Measurements from ENCODE around the gene TOR2A. TPM values are rescaled to one million over a fixed set of nuclear protein-coding genes. Genes with fewer than 3 reads are reported as not detected.
A peak's percentile ranks its signal among the peaks of the same experiment; 100 is the strongest.

The TOR2A gene
- total and polyA plus RNA-seq, 4 donors, result 5.1 to 14.6 (median 11.8) TPM

DNA sequence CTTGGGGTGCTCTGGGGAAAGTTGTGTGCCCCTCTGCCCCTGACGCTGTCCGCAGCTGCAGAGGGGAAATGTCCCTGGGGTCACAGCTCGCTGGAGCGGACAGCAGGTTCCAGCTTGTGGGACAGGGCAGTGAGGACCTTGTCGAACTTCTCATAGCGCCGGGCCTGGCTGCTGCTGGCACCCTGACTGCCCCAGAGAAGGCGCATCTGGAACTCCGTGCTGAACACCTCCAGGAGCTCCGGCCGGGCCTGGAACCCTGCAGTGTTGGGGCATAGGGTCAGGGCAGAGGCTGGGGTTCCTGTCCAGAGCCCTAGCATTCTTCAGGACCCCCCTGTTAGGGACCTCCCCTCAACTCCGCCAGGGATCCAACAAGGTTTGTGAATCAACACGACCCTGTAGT, 3.6 kb upstream of the TOR2A start:
- H3K9ac ChIP-seq (ENCODE audit: low read depth in 1 of 2, low read length in 2 of 2), result no peak overlapping the region
- peaks cover 0 to 9% (median 7%) of the 10 kb centered on the region in 4 donors for H3K4me1 ChIP-seq (ENCODE audit: control insufficient read depth in 4 of 4, insufficient read depth in 4 of 4, low read length in 3 of 4)
- no peak for DNase-seq (ENCODE audit: low spot score)
- H3K27me3 ChIP-seq (ENCODE audit: control insufficient read depth in 4 of 4, insufficient read depth in 4 of 4, low read length in 3 of 4), result no peaks in the 10 kb centered on the region
- 83% methylated on average over 13 of the region's 13 CpGs for WGBS
- H3K9me3 ChIP-seq (ENCODE audit: control insufficient read depth in 4 of 4, low read length in 3 of 4), result no peaks in the 10 kb centered on the region
- no peak for TF ChIP-seq YY1 (IDR thresholded peaks at IDR 0.05)
- TF ChIP-seq, protein P1, sequence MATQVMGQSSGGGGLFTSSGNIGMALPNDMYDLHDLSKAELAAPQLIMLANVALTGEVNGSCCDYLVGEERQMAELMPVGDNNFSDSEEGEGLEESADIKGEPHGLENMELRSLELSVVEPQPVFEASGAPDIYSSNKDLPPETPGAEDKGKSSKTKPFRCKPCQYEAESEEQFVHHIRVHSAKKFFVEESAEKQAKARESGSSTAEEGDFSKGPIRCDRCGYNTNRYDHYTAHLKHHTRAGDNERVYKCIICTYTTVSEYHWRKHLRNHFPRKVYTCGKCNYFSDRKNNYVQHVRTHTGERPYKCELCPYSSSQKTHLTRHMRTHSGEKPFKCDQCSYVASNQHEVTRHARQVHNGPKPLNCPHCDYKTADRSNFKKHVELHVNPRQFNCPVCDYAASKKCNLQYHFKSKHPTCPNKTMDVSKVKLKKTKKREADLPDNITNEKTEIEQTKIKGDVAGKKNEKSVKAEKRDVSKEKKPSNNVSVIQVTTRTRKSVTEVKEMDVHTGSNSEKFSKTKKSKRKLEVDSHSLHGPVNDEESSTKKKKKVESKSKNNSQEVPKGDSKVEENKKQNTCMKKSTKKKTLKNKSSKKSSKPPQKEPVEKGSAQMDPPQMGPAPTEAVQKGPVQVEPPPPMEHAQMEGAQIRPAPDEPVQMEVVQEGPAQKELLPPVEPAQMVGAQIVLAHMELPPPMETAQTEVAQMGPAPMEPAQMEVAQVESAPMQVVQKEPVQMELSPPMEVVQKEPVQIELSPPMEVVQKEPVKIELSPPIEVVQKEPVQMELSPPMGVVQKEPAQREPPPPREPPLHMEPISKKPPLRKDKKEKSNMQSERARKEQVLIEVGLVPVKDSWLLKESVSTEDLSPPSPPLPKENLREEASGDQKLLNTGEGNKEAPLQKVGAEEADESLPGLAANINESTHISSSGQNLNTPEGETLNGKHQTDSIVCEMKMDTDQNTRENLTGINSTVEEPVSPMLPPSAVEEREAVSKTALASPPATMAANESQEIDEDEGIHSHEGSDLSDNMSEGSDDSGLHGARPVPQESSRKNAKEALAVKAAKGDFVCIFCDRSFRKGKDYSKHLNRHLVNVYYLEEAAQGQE (IDR thresholded peaks at IDR 0.05), result no peak
- no peak for TF ChIP-seq SP1 (IDR thresholded peaks at IDR 0.05)
- TF ChIP-seq, protein P2, sequence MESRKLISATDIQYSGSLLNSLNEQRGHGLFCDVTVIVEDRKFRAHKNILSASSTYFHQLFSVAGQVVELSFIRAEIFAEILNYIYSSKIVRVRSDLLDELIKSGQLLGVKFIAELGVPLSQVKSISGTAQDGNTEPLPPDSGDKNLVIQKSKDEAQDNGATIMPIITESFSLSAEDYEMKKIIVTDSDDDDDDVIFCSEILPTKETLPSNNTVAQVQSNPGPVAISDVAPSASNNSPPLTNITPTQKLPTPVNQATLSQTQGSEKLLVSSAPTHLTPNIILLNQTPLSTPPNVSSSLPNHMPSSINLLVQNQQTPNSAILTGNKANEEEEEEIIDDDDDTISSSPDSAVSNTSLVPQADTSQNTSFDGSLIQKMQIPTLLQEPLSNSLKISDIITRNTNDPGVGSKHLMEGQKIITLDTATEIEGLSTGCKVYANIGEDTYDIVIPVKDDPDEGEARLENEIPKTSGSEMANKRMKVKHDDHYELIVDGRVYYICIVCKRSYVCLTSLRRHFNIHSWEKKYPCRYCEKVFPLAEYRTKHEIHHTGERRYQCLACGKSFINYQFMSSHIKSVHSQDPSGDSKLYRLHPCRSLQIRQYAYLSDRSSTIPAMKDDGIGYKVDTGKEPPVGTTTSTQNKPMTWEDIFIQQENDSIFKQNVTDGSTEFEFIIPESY (IDR thresholded peaks at IDR 0.05), result no peak
- TF ChIP-seq JUND (IDR thresholded peaks at IDR 0.05), result no peak
- TF ChIP-seq, protein P3, sequence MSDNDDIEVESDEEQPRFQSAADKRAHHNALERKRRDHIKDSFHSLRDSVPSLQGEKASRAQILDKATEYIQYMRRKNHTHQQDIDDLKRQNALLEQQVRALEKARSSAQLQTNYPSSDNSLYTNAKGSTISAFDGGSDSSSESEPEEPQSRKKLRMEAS (IDR thresholded peaks at IDR 0.05), result no peak
- no peak for TF ChIP-seq TAF1 (conservative IDR thresholded peaks at IDR 0.05)
- TF ChIP-seq RXRA (IDR thresholded peaks at IDR 0.05), result no peak
- no peak for TF ChIP-seq GABPA (IDR thresholded peaks at IDR 0.05 in 1 of 2, conservative IDR thresholded peaks at IDR 0.05 in 1 of 2)
- TF ChIP-seq FOXA1 (IDR thresholded peaks at IDR 0.05), result no peak
- TF ChIP-seq HNF4A (conservative IDR thresholded peaks at IDR 0.05), result no peak
- no peak for TF ChIP-seq EGR1 (IDR thresholded peaks at IDR 0.05; ENCODE audit: low read depth in 2 of 2)
- TF ChIP-seq, protein P4, sequence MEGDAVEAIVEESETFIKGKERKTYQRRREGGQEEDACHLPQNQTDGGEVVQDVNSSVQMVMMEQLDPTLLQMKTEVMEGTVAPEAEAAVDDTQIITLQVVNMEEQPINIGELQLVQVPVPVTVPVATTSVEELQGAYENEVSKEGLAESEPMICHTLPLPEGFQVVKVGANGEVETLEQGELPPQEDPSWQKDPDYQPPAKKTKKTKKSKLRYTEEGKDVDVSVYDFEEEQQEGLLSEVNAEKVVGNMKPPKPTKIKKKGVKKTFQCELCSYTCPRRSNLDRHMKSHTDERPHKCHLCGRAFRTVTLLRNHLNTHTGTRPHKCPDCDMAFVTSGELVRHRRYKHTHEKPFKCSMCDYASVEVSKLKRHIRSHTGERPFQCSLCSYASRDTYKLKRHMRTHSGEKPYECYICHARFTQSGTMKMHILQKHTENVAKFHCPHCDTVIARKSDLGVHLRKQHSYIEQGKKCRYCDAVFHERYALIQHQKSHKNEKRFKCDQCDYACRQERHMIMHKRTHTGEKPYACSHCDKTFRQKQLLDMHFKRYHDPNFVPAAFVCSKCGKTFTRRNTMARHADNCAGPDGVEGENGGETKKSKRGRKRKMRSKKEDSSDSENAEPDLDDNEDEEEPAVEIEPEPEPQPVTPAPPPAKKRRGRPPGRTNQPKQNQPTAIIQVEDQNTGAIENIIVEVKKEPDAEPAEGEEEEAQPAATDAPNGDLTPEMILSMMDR (IDR thresholded peaks at IDR 0.05; ENCODE audit: low read depth, low read length, missing input control), result no peak
- TF ChIP-seq, protein P5, sequence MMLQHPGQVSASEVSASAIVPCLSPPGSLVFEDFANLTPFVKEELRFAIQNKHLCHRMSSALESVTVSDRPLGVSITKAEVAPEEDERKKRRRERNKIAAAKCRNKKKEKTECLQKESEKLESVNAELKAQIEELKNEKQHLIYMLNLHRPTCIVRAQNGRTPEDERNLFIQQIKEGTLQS (IDR thresholded peaks at IDR 0.05), result no peak
- peaks cover 0 to 2% (median 0%) of the 10 kb centered on the region in 4 donors for H3K36me3 ChIP-seq (ENCODE audit: control insufficient read depth in 4 of 4, insufficient read depth in 3 of 4, low read depth in 1 of 4, low read length in 3 of 4)
- H3K4me3 ChIP-seq (ENCODE audit: low read depth in 1 of 3, low read length in 3 of 3), result no peak overlapping the region
- no peak overlapping the region for H3K27ac ChIP-seq (ENCODE audit: low read depth in 1 of 2, low read length in 2 of 2)

DNA sequence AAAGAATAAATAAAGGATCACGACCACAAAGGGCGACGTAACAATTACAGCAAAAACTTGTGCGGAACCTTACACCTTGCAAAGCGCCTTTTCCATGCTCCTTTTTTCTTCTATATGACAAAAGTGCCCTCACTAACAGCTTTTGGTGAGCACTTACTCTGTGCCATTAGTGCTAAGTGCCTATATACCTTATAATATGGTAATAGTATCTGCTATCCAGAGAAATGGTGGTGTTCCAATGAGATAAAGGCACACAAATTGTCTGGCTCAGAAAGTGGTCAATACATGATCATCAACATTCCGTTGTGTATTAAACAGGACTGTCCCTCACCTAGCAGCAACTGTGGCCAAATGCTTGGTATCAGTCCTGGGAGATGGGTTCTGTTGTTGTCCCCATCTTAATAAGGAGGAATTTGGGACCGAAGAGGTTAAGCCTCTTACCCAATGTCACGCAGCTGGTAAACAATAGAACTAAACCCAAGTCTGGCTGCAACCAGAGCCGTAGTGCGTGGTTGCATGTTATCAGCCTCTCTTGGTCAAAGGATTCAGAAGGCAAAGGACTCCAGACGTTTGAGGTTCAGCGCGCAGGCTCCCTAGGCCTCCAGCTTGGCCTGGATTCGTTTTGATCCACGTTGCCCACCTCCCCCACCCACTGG, 564 bp upstream of the TOR2A start:
- H3K4me3 ChIP-seq (ENCODE audit: low read depth in 1 of 3, low read length in 3 of 3), result no peak overlapping the region
- H3K9ac ChIP-seq (ENCODE audit: low read depth in 1 of 2, low read length in 2 of 2), result no peak overlapping the region
- H3K27ac ChIP-seq (ENCODE audit: low read depth in 1 of 2, low read length in 2 of 2), result no peak overlapping the region
- H3K4me1 ChIP-seq (ENCODE audit: control insufficient read depth in 4 of 4, insufficient read depth in 4 of 4, low read length in 3 of 4), result peaks cover 0 to 9% (median 7%) of the 10 kb centered on the region in 4 donors
- no peak for TF ChIP-seq FOXA2 (IDR thresholded peaks at IDR 0.05)
- TF ChIP-seq RAD21 (IDR thresholded peaks at IDR 0.05), result peak in 1 of 2 donors; percentile 10
- TF ChIP-seq, protein P5 (IDR thresholded peaks at IDR 0.05), result no peak
- no peak for TF ChIP-seq YY1 (IDR thresholded peaks at IDR 0.05)
- TF ChIP-seq, protein P1 (IDR thresholded peaks at IDR 0.05), result peak; percentile 8
- no peak for TF ChIP-seq GABPA (IDR thresholded peaks at IDR 0.05 in 1 of 2, conservative IDR thresholded peaks at IDR 0.05 in 1 of 2)
- DNase-seq (ENCODE audit: low spot score), result no peak
- no peaks in the 10 kb centered on the region for H3K27me3 ChIP-seq (ENCODE audit: control insufficient read depth in 4 of 4, insufficient read depth in 4 of 4, low read length in 3 of 4)
- 21% methylated on average over 15 of the region's 15 CpGs for WGBS
- H3K9me3 ChIP-seq (ENCODE audit: control insufficient read depth in 4 of 4, low read length in 3 of 4), result no peaks in the 10 kb centered on the region
- H3K36me3 ChIP-seq (ENCODE audit: control insufficient read depth in 4 of 4, insufficient read depth in 3 of 4, low read depth in 1 of 4, low read length in 3 of 4), result peaks cover 0 to 4% (median 2%) of the 10 kb centered on the region in 4 donors

Data from liver (tissue), 9 donors.